Measurements from ENCODE around the gene ITPR2. TPM values are rescaled to one million over a fixed set of nuclear protein-coding genes. Genes with fewer than 3 reads are reported as not detected.

The ITPR2 gene
- total and polyA plus RNA-seq, 2 of the 13 experiments (the other 11 are each of a cell fraction or from before 2014, with no cell fraction given) = 31.9 to 81.9 TPM

DNA sequence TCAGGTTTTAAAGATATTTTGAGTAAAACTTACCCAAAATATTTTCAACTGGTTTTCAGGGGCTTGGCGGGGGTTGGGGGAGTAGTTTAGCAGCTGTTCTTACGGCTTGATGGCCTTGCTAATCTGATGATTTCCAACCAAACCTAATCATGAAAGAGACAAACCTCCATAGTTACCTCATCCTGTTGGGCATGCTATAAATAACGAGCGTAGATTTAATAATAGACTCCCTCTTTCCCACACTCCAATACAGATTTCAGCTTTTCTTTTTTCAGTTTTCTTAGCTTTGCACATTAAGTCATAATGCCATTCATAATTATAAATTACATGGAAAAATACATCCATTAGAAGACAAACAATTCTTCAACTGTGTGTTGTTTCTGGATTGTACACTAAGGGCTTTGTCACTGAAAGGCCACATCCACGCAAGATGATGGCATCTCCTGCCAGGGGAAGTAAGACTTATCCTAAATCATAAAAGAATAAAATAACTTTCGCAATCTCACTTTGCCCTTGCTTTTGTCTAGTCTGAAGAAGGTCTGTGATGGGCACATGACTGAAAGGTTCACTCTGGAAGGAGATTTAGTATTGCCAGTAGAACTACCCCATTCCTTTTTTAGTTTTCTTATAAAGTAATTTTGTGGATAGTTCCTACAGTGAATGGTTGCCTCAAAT lies 23.2 kb downstream of the ITPR2 start:
- Histone ChIP-seq H3K4me1 (ENCODE audit: insufficient read depth, low read length) (peaks cover 50% of the 10 kb centered on the region), H3K27ac (ENCODE audit: extremely low read length, insufficient read depth, low read length) (no peak overlapping the region), H3K27me3 (ENCODE audit: control insufficient read depth in 1 of 2, insufficient read depth in 2 of 2, low read length in 2 of 2) (no peaks in the 10 kb centered on the region), H4K20me1 (ENCODE audit: insufficient read depth, low read length) (peaks cover 22% of the 10 kb centered on the region; the same call in 1 of the 2 replicates), H3K4me3 (replicated peaks in 1 of 3; ENCODE audit: insufficient read depth in 1 of 3, low read depth in 2 of 3, low read length in 3 of 3) (no peak overlapping the region), H3K36me3 (replicated peaks in 1 of 2; ENCODE audit: control insufficient read depth in 1 of 2, insufficient read depth in 2 of 2, low read length in 2 of 2) (peaks cover 4 to 29% of the 10 kb centered on the region in 2 experiments), H3K4me2 (ENCODE audit: low read depth, low read length) (no peak overlapping the region), H3K9me3 (ENCODE audit: low read length) (no peaks in the 10 kb centered on the region), H3K9ac (ENCODE audit: insufficient read depth, low read depth, low read length) (no peak overlapping the region), H3K79me2 (ENCODE audit: insufficient read depth, low read length) (peaks cover 82% of the 10 kb centered on the region), H2AFZ (ENCODE audit: low read length) (no peak overlapping the region)
- 94% methylated on average over 6 of the region's 6 CpGs for WGBS (ENCODE audit: low lambda C conversion rate)
- intact Hi-C loops (cut with micrococcal nuclease; ENCODE audit: unreplicated experiment) = no loop called here
- no peak for FAIRE-seq
- no TSS peak for BruUV-seq (replicated peaks)
- DNase-seq (ENCODE audit: low spot score) = no peak
- in situ Hi-C loops (cut with HindIII; ENCODE audit: extremely low pct_ligation_motif_present, low pct_unique_long_range_greater_than_20kb) = no loop called here
- ChIA-PET CTCF (ENCODE audit: low intra/inter-chr PET ratio, low total read pairs) (no interaction called here), POLR2A (interaction anchor here (1.0 kb wide), 1 partner anchor 23 kb away, joined by 5 read pairs; the partner anchor contains the start of gene ITPR2)
- ATAC-seq = no peak
- TF ChIP-seq ZNF570 (CRISPR knock-in tag; IDR thresholded peaks at IDR 0.05; ENCODE audit: borderline replicate concordance) = no peak
- no peak for TF ChIP-seq TOPORS (CRISPR knock-in tag; IDR thresholded peaks at IDR 0.05)
- TF ChIP-seq, protein P1, sequence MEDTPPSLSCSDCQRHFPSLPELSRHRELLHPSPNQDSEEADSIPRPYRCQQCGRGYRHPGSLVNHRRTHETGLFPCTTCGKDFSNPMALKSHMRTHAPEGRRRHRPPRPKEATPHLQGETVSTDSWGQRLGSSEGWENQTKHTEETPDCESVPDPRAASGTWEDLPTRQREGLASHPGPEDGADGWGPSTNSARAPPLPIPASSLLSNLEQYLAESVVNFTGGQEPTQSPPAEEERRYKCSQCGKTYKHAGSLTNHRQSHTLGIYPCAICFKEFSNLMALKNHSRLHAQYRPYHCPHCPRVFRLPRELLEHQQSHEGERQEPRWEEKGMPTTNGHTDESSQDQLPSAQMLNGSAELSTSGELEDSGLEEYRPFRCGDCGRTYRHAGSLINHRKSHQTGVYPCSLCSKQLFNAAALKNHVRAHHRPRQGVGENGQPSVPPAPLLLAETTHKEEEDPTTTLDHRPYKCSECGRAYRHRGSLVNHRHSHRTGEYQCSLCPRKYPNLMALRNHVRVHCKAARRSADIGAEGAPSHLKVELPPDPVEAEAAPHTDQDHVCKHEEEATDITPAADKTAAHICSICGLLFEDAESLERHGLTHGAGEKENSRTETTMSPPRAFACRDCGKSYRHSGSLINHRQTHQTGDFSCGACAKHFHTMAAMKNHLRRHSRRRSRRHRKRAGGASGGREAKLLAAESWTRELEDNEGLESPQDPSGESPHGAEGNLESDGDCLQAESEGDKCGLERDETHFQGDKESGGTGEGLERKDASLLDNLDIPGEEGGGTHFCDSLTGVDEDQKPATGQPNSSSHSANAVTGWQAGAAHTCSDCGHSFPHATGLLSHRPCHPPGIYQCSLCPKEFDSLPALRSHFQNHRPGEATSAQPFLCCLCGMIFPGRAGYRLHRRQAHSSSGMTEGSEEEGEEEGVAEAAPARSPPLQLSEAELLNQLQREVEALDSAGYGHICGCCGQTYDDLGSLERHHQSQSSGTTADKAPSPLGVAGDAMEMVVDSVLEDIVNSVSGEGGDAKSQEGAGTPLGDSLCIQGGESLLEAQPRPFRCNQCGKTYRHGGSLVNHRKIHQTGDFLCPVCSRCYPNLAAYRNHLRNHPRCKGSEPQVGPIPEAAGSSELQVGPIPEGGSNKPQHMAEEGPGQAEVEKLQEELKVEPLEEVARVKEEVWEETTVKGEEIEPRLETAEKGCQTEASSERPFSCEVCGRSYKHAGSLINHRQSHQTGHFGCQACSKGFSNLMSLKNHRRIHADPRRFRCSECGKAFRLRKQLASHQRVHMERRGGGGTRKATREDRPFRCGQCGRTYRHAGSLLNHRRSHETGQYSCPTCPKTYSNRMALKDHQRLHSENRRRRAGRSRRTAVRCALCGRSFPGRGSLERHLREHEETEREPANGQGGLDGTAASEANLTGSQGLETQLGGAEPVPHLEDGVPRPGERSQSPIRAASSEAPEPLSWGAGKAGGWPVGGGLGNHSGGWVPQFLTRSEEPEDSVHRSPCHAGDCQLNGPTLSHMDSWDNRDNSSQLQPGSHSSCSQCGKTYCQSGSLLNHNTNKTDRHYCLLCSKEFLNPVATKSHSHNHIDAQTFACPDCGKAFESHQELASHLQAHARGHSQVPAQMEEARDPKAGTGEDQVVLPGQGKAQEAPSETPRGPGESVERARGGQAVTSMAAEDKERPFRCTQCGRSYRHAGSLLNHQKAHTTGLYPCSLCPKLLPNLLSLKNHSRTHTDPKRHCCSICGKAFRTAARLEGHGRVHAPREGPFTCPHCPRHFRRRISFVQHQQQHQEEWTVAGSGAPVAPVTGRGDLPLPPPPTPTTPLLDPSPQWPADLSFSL (CRISPR knock-in tag; IDR thresholded peaks at IDR 0.05) = no peak
- no peak for TF ChIP-seq ZNF354B (CRISPR knock-in tag; IDR thresholded peaks at IDR 0.05)
- no peak for TF ChIP-seq ZNF496 (CRISPR knock-in tag; IDR thresholded peaks at IDR 0.05; ENCODE audit: insufficient replicate concordance)
- TF ChIP-seq AKAP8 (CRISPR knock-in tag; IDR thresholded peaks at IDR 0.05) = no peak
- no peak for TF ChIP-seq GTF2F1 (IDR thresholded peaks at IDR 0.05; ENCODE audit: low read length)
- no peak for TF ChIP-seq PHF21A (CRISPR knock-in tag; IDR thresholded peaks at IDR 0.05)
- TF ChIP-seq, protein P2, sequence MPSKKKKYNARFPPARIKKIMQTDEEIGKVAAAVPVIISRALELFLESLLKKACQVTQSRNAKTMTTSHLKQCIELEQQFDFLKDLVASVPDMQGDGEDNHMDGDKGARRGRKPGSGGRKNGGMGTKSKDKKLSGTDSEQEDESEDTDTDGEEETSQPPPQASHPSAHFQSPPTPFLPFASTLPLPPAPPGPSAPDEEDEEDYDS (CRISPR knock-in tag; IDR thresholded peaks at IDR 0.05) = no peak
- no peak for TF ChIP-seq ZNF160 (CRISPR knock-in tag; IDR thresholded peaks at IDR 0.05)
- TF ChIP-seq ZC3H4 (CRISPR knock-in tag; IDR thresholded peaks at IDR 0.05; ENCODE audit: borderline replicate concordance) = no peak
- TF ChIP-seq SCMH1 (CRISPR knock-in tag; IDR thresholded peaks at IDR 0.05; ENCODE audit: borderline replicate concordance) = no peak
- no peak for TF ChIP-seq MEIS1 (CRISPR knock-in tag; IDR thresholded peaks at IDR 0.05; ENCODE audit: borderline replicate concordance)
- TF ChIP-seq, protein P3, sequence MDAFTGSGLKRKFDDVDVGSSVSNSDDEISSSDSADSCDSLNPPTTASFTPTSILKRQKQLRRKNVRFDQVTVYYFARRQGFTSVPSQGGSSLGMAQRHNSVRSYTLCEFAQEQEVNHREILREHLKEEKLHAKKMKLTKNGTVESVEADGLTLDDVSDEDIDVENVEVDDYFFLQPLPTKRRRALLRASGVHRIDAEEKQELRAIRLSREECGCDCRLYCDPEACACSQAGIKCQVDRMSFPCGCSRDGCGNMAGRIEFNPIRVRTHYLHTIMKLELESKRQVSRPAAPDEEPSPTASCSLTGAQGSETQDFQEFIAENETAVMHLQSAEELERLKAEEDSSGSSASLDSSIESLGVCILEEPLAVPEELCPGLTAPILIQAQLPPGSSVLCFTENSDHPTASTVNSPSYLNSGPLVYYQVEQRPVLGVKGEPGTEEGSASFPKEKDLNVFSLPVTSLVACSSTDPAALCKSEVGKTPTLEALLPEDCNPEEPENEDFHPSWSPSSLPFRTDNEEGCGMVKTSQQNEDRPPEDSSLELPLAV (CRISPR knock-in tag; conservative IDR thresholded peaks at IDR 0.05; ENCODE audit: low read depth) = no peak
